ENCODE measurements around the gene MAN2A1.
A peak's percentile ranks its signal among the peaks of the same experiment; 100 is the strongest.

The MAN2A1 gene

DNA sequence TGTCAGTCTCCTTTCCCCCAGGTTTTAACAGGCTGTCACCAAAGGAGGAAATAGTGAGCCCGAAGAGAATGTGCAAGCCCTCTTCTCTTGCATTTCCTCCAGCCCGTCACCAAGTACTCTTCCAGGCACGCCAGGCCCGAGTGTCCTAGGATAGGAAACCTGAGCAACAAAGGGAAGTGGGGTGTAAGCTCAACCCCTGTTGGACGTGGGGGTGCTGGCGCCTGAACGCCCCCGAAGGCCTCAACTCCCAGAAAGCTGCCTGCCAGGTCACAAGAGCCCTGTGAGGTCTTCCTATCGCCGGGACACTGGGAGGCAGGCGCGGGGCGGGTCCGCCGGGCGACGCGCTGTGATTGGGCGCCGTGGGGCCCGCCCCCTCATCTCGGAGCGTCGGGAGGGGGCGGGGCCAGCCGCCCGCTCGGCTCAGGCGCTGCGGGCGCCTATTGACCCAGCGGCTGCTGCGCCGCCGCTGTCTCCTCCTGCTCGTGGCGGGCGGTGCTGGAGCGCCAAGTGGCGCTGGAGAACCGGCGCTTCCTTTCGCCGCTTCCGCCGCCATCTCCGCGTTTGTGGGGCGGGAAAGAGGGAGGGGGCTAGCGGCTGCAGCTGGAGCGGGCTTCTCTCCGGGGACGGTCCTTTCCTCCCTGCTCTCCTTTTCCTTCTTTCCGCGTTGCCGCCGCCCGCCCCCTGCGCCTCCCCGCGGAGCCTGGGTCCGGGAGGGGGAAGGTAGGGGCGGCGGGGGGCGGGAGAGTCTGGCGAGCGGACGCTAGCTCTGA is 572 bp upstream of the MAN2A1 start:
- peak; percentile 95 for DNase-seq (ENCODE audit: extremely low read depth, insufficient read length)
- TF ChIP-seq, protein P1, sequence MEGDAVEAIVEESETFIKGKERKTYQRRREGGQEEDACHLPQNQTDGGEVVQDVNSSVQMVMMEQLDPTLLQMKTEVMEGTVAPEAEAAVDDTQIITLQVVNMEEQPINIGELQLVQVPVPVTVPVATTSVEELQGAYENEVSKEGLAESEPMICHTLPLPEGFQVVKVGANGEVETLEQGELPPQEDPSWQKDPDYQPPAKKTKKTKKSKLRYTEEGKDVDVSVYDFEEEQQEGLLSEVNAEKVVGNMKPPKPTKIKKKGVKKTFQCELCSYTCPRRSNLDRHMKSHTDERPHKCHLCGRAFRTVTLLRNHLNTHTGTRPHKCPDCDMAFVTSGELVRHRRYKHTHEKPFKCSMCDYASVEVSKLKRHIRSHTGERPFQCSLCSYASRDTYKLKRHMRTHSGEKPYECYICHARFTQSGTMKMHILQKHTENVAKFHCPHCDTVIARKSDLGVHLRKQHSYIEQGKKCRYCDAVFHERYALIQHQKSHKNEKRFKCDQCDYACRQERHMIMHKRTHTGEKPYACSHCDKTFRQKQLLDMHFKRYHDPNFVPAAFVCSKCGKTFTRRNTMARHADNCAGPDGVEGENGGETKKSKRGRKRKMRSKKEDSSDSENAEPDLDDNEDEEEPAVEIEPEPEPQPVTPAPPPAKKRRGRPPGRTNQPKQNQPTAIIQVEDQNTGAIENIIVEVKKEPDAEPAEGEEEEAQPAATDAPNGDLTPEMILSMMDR (IDR thresholded peaks at IDR 0.05; ENCODE audit: insufficient read depth, low read length, poor library complexity, severe bottlenecking) = no peak

DNA sequence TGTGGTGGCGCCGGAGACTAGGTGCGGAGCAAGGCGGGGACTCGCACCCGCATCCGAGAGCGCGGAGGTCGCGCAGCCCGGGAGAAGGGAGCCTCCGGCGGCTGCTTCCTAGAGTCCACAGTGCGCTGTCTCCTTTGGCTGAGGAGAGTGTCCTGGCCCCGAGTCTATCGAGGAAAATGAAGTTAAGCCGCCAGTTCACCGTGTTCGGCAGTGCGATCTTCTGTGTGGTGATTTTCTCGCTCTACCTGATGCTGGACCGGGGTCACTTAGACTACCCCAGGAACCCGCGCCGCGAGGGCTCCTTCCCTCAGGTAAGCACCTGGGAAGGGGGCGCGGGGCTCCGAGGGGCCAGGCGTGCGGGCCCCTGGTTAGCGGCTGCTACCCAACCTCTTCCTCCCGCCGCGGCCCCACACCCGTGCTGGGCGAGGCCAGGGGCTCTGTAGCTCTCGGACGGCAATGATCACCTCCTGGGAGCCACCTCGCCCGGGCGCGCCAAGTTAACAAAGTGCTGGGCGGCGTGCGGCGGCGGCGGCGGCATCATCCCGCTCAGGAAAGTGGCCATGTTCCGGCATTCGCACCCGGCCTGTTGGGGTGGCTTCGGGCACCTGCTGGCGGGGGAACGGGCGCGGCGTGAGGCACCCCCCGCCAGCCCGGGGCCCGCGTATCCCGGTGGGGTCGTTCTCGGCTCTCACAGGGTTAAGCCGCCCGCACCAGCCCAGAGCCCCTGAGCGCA is 681 bp downstream of the MAN2A1 start:
- DNase-seq (ENCODE audit: extremely low read depth, insufficient read length) = peak; percentile 51
- Histone ChIP-seq H3K27me3 (replicated peaks; ENCODE audit: control insufficient read depth, insufficient read depth, low read length) (no peaks in the 10 kb centered on the region), H3K4me3 (replicated peaks; ENCODE audit: low read depth, low read length) (peak overlapping the region; percentile 71), H3K36me3 (ENCODE audit: control insufficient read depth, insufficient read depth, low read length) (no peaks in the 10 kb centered on the region)
- TF ChIP-seq, protein P1 (IDR thresholded peaks at IDR 0.05; ENCODE audit: insufficient read depth, low read length, poor library complexity, severe bottlenecking) = peak; percentile 1

More for the DNA sequence above, 572 bp upstream of the MAN2A1 start:
- peak overlapping the region; percentile 74 for H3K4me3 ChIP-seq (replicated peaks; ENCODE audit: low read depth, low read length)
- H3K27me3 ChIP-seq (replicated peaks; ENCODE audit: control insufficient read depth, insufficient read depth, low read length) = no peaks in the 10 kb centered on the region
- H3K36me3 ChIP-seq (ENCODE audit: control insufficient read depth, insufficient read depth, low read length) = no peaks in the 10 kb centered on the region

DNA sequence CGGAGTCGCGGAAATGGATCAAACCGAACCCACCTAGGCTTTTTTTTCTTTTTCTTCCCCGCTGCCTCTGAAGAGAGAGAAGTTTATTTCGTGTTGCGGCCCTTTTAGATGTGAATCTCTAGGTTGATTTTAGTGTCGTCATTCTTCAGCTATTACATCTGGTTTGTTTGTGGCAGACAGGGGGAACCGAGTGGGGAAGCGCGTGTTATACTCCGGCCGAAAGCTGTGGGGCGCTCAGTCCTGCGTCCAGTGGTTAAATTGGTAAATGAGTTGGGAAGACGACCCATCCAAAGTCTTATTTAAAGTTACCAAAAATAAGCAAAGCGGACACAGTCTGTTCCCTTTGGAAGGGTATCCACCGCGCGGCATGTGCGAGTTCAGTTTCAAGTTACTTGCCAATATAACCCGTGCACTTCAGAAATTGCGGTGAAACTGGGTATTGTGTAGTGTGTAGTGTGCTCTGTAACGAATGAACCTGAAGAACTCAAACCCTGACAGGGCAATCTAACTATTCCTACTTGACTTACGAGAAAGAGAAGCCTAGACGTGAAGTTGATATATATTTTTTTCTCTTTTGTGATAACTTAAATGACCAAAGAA is 1.3 kb downstream of the MAN2A1 start:
- Histone ChIP-seq H3K4me3 (replicated peaks; ENCODE audit: low read depth, low read length) (peak overlapping the region; percentile 71), H3K36me3 (ENCODE audit: control insufficient read depth, insufficient read depth, low read length) (no peaks in the 10 kb centered on the region), H3K27me3 (replicated peaks; ENCODE audit: control insufficient read depth, insufficient read depth, low read length) (no peaks in the 10 kb centered on the region)
- peak; percentile 45 for DNase-seq (ENCODE audit: extremely low read depth, insufficient read length)
- TF ChIP-seq, protein P1 (IDR thresholded peaks at IDR 0.05; ENCODE audit: insufficient read depth, low read length, poor library complexity, severe bottlenecking) = peak; percentile 76

DNA sequence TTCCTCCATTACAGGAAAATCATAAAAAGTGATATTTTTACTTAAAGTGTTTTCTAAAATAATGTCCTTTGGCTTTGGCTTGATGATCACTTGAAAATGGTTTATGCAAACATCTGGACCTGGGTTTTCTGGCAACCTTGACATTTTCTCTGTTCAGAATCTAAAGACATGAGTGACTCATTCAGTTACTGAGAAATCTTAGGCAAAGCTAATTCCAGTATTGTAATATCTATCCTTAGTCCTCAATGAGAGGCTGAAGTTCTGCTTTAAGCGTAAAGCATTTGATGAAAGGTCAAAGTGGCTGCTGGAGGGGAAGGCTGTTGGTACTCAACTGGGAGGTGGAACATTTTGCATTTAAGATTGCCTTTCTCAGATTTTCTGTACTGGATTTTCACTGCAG is 2.3 kb downstream of the MAN2A1 start:
- TF ChIP-seq, protein P1 (IDR thresholded peaks at IDR 0.05; ENCODE audit: insufficient read depth, low read length, poor library complexity, severe bottlenecking) = no peak
- Histone ChIP-seq H3K4me3 (replicated peaks; ENCODE audit: low read depth, low read length) (peak overlapping the region; percentile 71), H3K27me3 (replicated peaks; ENCODE audit: control insufficient read depth, insufficient read depth, low read length) (no peaks in the 10 kb centered on the region), H3K36me3 (ENCODE audit: control insufficient read depth, insufficient read depth, low read length) (no peaks in the 10 kb centered on the region)
- peak; percentile 15 for DNase-seq (ENCODE audit: extremely low read depth, insufficient read length)

DNA sequence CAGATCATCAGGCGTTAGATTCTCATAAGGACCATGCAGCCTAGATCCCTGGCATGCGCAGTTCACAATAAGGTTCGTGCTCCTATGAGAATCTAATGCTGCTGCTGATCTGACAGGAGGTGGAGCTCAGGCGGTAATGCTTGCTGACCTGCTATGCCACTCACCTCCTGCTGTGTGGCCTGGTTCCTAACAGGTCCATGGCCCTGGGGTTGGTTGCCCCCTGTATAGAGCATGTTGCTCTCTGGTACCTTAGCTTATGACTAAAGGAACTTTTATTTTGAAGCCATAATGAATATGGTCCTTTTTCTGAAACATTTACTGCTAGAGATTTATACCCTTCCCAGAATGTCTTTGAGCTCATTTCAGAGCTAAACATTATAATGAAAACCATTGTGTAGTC is 3.1 kb downstream of the MAN2A1 start:
- TF ChIP-seq, protein P1 (IDR thresholded peaks at IDR 0.05; ENCODE audit: insufficient read depth, low read length, poor library complexity, severe bottlenecking) = no peak
- H3K4me3 ChIP-seq (replicated peaks; ENCODE audit: low read depth, low read length) = no peak overlapping the region; the same call in none of the 2 replicates
- no peaks in the 10 kb centered on the region for H3K27me3 ChIP-seq (replicated peaks; ENCODE audit: control insufficient read depth, insufficient read depth, low read length)
- DNase-seq (ENCODE audit: extremely low read depth, insufficient read length) = no peak
- H3K36me3 ChIP-seq (ENCODE audit: control insufficient read depth, insufficient read depth, low read length) = no peaks in the 10 kb centered on the region
